Mesenchymal stem cell (in vitro differentiated cells and primary cell): ENCODE measurements around the gene LDHB.

Experiments used
- DNase-seq: peaks from one replicate; pipeline ENCODE4 v3.0.0-alpha.2; 2013
- H2AFZ ChIP-seq: one replicate; pipeline ENCODE4 v1.6.1; 2013; ENCODE audit warnings: low read depth, mild to moderate bottlenecking, control low read depth, inconsistent platforms, low read length, moderate library complexity
- H2AK5ac ChIP-seq: 2 replicates; pipeline ENCODE4 v1.6.1; 2013; ENCODE audit warnings: low read length, moderate library complexity, mild to moderate bottlenecking, inconsistent platforms; ENCODE audit not compliant: severe bottlenecking
- H2BK120ac ChIP-seq: one replicate; pipeline ENCODE4 v1.6.1; 2013; ENCODE audit warnings: low read depth, mild to moderate bottlenecking, inconsistent platforms, low read length, moderate library complexity
- H2BK12ac ChIP-seq, 2 experiments: one replicate each; pipeline ENCODE4 v1.6.1; 2013; ENCODE audit warnings: inconsistent platforms in 2 of 2, low read length in 2 of 2, mild to moderate bottlenecking in 2 of 2, moderate library complexity in 2 of 2, control low read depth in 1 of 2
- H2BK15ac ChIP-seq: one replicate; pipeline ENCODE4 v1.6.1; 2013; ENCODE audit warnings: mild to moderate bottlenecking, low read depth, inconsistent platforms; ENCODE audit not compliant: poor library complexity, severe bottlenecking
- H2BK5ac ChIP-seq: 2 replicates; pipeline ENCODE4 v1.6.1; 2013; ENCODE audit warnings: low read depth, mild to moderate bottlenecking, low read length, control low read depth, inconsistent platforms; ENCODE audit not compliant: poor library complexity, severe bottlenecking
- H3K14ac ChIP-seq, 2 experiments: one replicate each; pipeline ENCODE4 v1.6.1; 2013; ENCODE audit warnings: inconsistent platforms in 2 of 2, low read length in 2 of 2, control low read depth in 1 of 2, mild to moderate bottlenecking in 1 of 2, moderate library complexity in 1 of 2
- H3K18ac ChIP-seq, 2 experiments: one replicate each; pipeline ENCODE4 v1.6.1; 2013; ENCODE audit warnings: inconsistent platforms in 2 of 2, low read length in 2 of 2, control low read depth in 1 of 2, low read depth in 1 of 2, mild to moderate bottlenecking in 1 of 2
- H3K23ac ChIP-seq, 2 experiments: one replicate each; pipeline ENCODE4 v1.6.1; 2013; ENCODE audit warnings: inconsistent platforms in 2 of 2, low read length in 2 of 2, mild to moderate bottlenecking in 2 of 2, moderate library complexity in 2 of 2, control low read depth in 1 of 2
- H3K27ac ChIP-seq: 2 replicates; pipeline ENCODE4 v1.5.1; 2013; ENCODE audit warnings: mild to moderate bottlenecking, moderate library complexity, low read length, control low read depth, inconsistent platforms; ENCODE audit not compliant: poor library complexity, severe bottlenecking
- H3K27me3 ChIP-seq, 2 experiments: 2 replicates each; pipeline versions ENCODE4 v1.6.1 to v1.7.0; 2013; ENCODE audit warnings: low read length in 2 of 2, mild to moderate bottlenecking in 2 of 2, moderate library complexity in 2 of 2, control low read depth in 1 of 2, inconsistent platforms in 1 of 2; ENCODE audit not compliant: control insufficient read depth in 1 of 2, insufficient read depth in 1 of 2
- H3K36me3 ChIP-seq, 2 experiments: 2 replicates each; pipeline versions ENCODE4 v1.6.1 to v1.7.0; 2013; ENCODE audit warnings: low read length in 2 of 2, control low read depth in 1 of 2, inconsistent platforms in 1 of 2, low read depth in 1 of 2, mild to moderate bottlenecking in 1 of 2; ENCODE audit not compliant: insufficient read depth in 2 of 2, control insufficient read depth in 1 of 2
- H3K4ac ChIP-seq, 2 experiments: one replicate each; pipeline ENCODE4 v1.6.1; 2013; ENCODE audit warnings: inconsistent platforms in 2 of 2, low read length in 2 of 2, mild to moderate bottlenecking in 2 of 2, moderate library complexity in 2 of 2, control low read depth in 1 of 2, low read depth in 1 of 2
- H3K4me1 ChIP-seq: 2 replicates; pipeline ENCODE4 v1.6.1; 2013; ENCODE audit warnings: low read depth, low read length, control low read depth; ENCODE audit not compliant: control insufficient read depth, insufficient read depth
- H3K4me2 ChIP-seq: 2 replicates; pipeline ENCODE4 v1.6.1; 2013; ENCODE audit warnings: low read length, mild to moderate bottlenecking, inconsistent platforms; ENCODE audit not compliant: poor library complexity, severe bottlenecking
- H3K4me3 ChIP-seq, 2 experiments: 2 replicates each; pipeline versions ENCODE4 v1.5.1 to v1.7.0; 2013; ENCODE audit warnings: low read length in 2 of 2, mild to moderate bottlenecking in 2 of 2, control low read depth in 1 of 2, low read depth in 1 of 2; ENCODE audit not compliant: insufficient read depth in 1 of 2
- H3K79me1 ChIP-seq: replicated peaks from 2 replicates; pipeline ENCODE4 v1.6.1; 2013; ENCODE audit warnings: mild to moderate bottlenecking, control low read depth, low read length, inconsistent platforms; ENCODE audit not compliant: poor library complexity, severe bottlenecking
- H3K9ac ChIP-seq: 2 replicates; pipeline ENCODE4 v1.7.0; 2013; ENCODE audit warnings: mild to moderate bottlenecking, low read length, moderate library complexity
- H3K9me3 ChIP-seq: 2 replicates; pipeline ENCODE4 v1.7.0; 2013; ENCODE audit warnings: mild to moderate bottlenecking, low read length; ENCODE audit not compliant: control insufficient read depth
- H4K8ac ChIP-seq: one replicate; pipeline ENCODE4 v1.6.1; 2013; ENCODE audit warnings: inconsistent platforms, mild to moderate bottlenecking, low read length, moderate library complexity
- H4K91ac ChIP-seq: one replicate; pipeline ENCODE4 v1.6.1; 2013; ENCODE audit warnings: mild to moderate bottlenecking, low read length, inconsistent platforms
- WGBS: methylation state at CpG from one replicate; pipeline ENCODE4 v1.1.7; 2013; ENCODE audit warnings: mixed read lengths; 5-methylcytosine and 5-hydroxymethylcytosine counted together

LDHB gene

GRCh38 chr12:21696625-21697024 is 39.0 kb upstream of the LDHB start:
- Histone ChIP-seq H2BK15ac (no peak overlapping the region), H3K27me3 (no peaks in the 10 kb centered on the region), H4K91ac (no peak overlapping the region), H3K9me3 (no peaks in the 10 kb centered on the region), H4K8ac (no peak overlapping the region), H2AK5ac (no peak overlapping the region), H3K18ac (no peak overlapping the region), H3K14ac (no peak overlapping the region), H3K9ac (no peak overlapping the region), H3K4me2 (no peak overlapping the region), H2AFZ (no peak overlapping the region), H2BK5ac (no peak overlapping the region), H3K4me3 (no peak overlapping the region), H3K36me3 (no peaks in the 10 kb centered on the region), H2BK120ac (no peak overlapping the region), H3K79me1 (no peaks in the 10 kb centered on the region), H3K27ac (no peak overlapping the region), H3K4ac (no peak overlapping the region), H3K4me1 (peaks cover 2% of the 10 kb centered on the region), H2BK12ac (no peak overlapping the region), H3K23ac (no peak overlapping the region)
- no peak for DNase-seq

- no peaks in the 10 kb centered on the region for H3K9me3 ChIP-seq
- H3K79me1 ChIP-seq, result no peaks in the 10 kb centered on the region
- H3K23ac ChIP-seq, result no peak overlapping the region
- no peak overlapping the region for H3K18ac ChIP-seq
- H3K14ac ChIP-seq, result no peak overlapping the region
- H4K8ac ChIP-seq, result no peak overlapping the region
- peaks cover 2% of the 10 kb centered on the region for H3K4me1 ChIP-seq
- no peak overlapping the region for H2BK15ac ChIP-seq
- H2AK5ac ChIP-seq, result no peak overlapping the region
- H4K91ac ChIP-seq, result no peak overlapping the region
- H3K4ac ChIP-seq, result no peak overlapping the region
- no peak overlapping the region for H2BK120ac ChIP-seq
- H2BK12ac ChIP-seq, result no peak overlapping the region
- WGBS, result 68% methylated on average over 2 of the region's 2 CpGs
- H3K4me3 ChIP-seq, result no peak overlapping the region
- H3K9ac ChIP-seq, result no peak overlapping the region
- no peak overlapping the region for H2AFZ ChIP-seq
- no peaks in the 10 kb centered on the region for H3K27me3 ChIP-seq
- H3K27ac ChIP-seq, result peak overlapping the region; percentile 38
- no peak overlapping the region for H3K4me2 ChIP-seq
- no peak overlapping the region for H2BK5ac ChIP-seq
- H3K36me3 ChIP-seq, result no peaks in the 10 kb centered on the region
- DNase-seq, result no peak
These were observed 38.3 kb upstream of the LDHB start for GRCh38 chr12:21695986-21696385.

GRCh38 chr12:21694660-21695059 is 37.0 kb upstream of the LDHB start:
- Histone ChIP-seq H3K14ac (no peak overlapping the region), H3K4me3 (no peak overlapping the region), H3K27ac (no peak overlapping the region), H2AFZ (no peak overlapping the region), H3K4me1 (peaks cover 2% of the 10 kb centered on the region), H3K4me2 (no peak overlapping the region), H3K4ac (no peak overlapping the region), H3K36me3 (no peaks in the 10 kb centered on the region), H3K9ac (no peak overlapping the region), H2AK5ac (peak overlapping the region; percentile 15), H3K23ac (no peak overlapping the region), H3K79me1 (no peaks in the 10 kb centered on the region), H2BK12ac (no peak overlapping the region), H2BK15ac (no peak overlapping the region), H3K27me3 (no peaks in the 10 kb centered on the region), H4K8ac (no peak overlapping the region), H3K9me3 (peaks cover 3% of the 10 kb centered on the region), H2BK5ac (no peak overlapping the region), H4K91ac (no peak overlapping the region), H2BK120ac (no peak overlapping the region), H3K18ac (no peak overlapping the region)
- 91% methylated on average over 10 of the region's 10 CpGs for WGBS
- no peak for DNase-seq

GRCh38 chr12:21691515-21691914 is 33.9 kb upstream of the LDHB start:
- no peak overlapping the region for H3K9ac ChIP-seq
- no peak overlapping the region for H3K27ac ChIP-seq
- DNase-seq, result no peak
- no peaks in the 10 kb centered on the region for H3K36me3 ChIP-seq
- no peak overlapping the region for H2BK15ac ChIP-seq
- no peaks in the 10 kb centered on the region for H3K27me3 ChIP-seq
- H3K4me2 ChIP-seq, result no peak overlapping the region
- H2BK5ac ChIP-seq, result no peak overlapping the region
- no peak overlapping the region for H3K14ac ChIP-seq
- no peak overlapping the region for H3K18ac ChIP-seq
- H4K8ac ChIP-seq, result no peak overlapping the region
- no peak overlapping the region for H2AFZ ChIP-seq
- H2BK120ac ChIP-seq, result no peak overlapping the region
- H3K23ac ChIP-seq, result no peak overlapping the region
- no peak overlapping the region for H2AK5ac ChIP-seq
- no peak overlapping the region for H2BK12ac ChIP-seq
- no peaks in the 10 kb centered on the region for H3K79me1 ChIP-seq
- peaks cover 2% of the 10 kb centered on the region for H3K4me1 ChIP-seq
- H3K4ac ChIP-seq, result no peak overlapping the region
- peaks cover 10% of the 10 kb centered on the region for H3K9me3 ChIP-seq
- no peak overlapping the region for H3K4me3 ChIP-seq
- WGBS, result no CpG with 5 or more reads among the region's 1 CpG
- no peak overlapping the region for H4K91ac ChIP-seq
